Peyer's patch (tissue), 4 donors: ENCODE results near the gene RNF112. TPM values are rescaled to one million over a fixed set of nuclear protein-coding genes. Genes with fewer than 3 reads are reported as not detected.
A peak's percentile ranks its signal among the peaks of the same experiment; 100 is the strongest.

ENCODE experiments used
- DNase-seq, 3 donors: peaks; one replicate each; pipeline ENCODE4 v3.0.0-alpha.2; 2017 to 2019
- H3K27ac ChIP-seq, 4 donors: fragments of 200-600 bp; sonication (generic); one replicate each; pipeline ENCODE4 v1.5.1; 2016 to 2019
- H3K27me3 ChIP-seq, 2 donors: fragments of 200-600 bp; sonication (generic); one replicate each; pipeline ENCODE4 v1.5.1; 2019
- H3K36me3 ChIP-seq, 3 donors: fragments of 200-600 bp; sonication (generic); one replicate each; pipeline ENCODE4 v1.5.1; 2016 to 2019
- H3K4me1 ChIP-seq, 4 donors: fragments of 200-600 bp; sonication (generic); one replicate each; pipeline ENCODE4 v1.5.1; 2016 to 2019
- H3K4me3 ChIP-seq, 4 donors: fragments of 200-600 bp; sonication (generic); 1 replicate in 3 of 4; 2 replicates in 1 of 4; pipeline ENCODE4 v1.5.1; 2016 to 2019; ENCODE audit warnings: mild to moderate bottlenecking in 1 of 4
- H3K9me3 ChIP-seq, 4 donors: fragments of 200-600 bp; sonication (generic); one replicate each; pipeline ENCODE4 v1.5.1; 2016 to 2019; ENCODE audit warnings: mild to moderate bottlenecking in 1 of 4
- POLR2A ChIP-seq, 2 donors: fragments of 450-650 bp; IDR thresholded peaks; one replicate each; pipeline ENCODE4 v1.5.1; 2017; ENCODE audit warnings: antibody characterized with exemption in 2 of 2, mild to moderate bottlenecking in 2 of 2, moderate library complexity in 2 of 2
- total RNA-seq, 4 donors: library from RNA; depleted of rRNA; stranded (reverse); fragments of >200 nt; gene quantifications; one replicate each; pipeline ENCODE4 v1.1.0, GENCODE V29; 2016
- TF ChIP-seq, protein P1 (sequence below), 6 experiments: fragments of 450-650 bp in 4 of 6; fragments of 200-600 bp in 2 of 6; sonication (generic) in 1 of 6; IDR thresholded peaks; one replicate each; pipeline ENCODE4 v1.5.1; 2017 to 2019; ENCODE audit warnings: antibody characterized with exemption in 6 of 6, mild to moderate bottlenecking in 3 of 6, moderate library complexity in 1 of 6

The RNF112 gene
- total RNA-seq, 4 donors from 2014 or later = 1.2 to 47.0 (median 2.0) TPM

DNA sequence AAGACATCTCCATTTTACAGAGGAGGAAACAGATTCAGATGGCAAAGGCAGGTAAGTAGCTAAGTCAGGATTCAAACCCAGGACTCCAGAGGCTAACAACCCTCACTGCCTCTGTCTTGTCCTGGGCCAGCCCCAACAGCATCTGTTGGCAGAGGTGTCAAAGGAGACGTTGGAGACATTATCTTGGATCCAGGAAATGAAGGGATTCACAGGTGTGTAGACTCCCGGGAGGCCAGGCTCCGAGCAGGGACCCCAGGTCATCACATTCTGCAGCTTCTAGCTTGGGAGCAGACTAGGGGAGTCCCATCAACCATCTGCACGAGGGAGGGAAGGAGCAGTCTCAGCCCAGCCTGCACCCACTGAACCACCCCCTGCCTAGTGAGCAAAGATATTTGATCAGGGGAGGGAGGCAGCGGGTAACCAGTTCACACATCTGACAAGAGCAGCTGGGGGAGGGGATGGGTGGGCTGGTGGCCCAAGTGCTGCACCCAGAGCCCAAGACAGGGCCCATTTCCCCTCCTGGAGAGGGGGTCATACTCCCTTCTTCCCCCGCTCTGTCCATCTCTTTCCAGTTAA is 47.5 kb upstream of the RNF112 start:
- H3K36me3 ChIP-seq = no peaks in the 10 kb centered on the region
- no peaks in the 10 kb centered on the region for H3K9me3 ChIP-seq
- no peak for TF ChIP-seq POLR2A (IDR thresholded peaks at IDR 0.05)
- TF ChIP-seq, protein P1, sequence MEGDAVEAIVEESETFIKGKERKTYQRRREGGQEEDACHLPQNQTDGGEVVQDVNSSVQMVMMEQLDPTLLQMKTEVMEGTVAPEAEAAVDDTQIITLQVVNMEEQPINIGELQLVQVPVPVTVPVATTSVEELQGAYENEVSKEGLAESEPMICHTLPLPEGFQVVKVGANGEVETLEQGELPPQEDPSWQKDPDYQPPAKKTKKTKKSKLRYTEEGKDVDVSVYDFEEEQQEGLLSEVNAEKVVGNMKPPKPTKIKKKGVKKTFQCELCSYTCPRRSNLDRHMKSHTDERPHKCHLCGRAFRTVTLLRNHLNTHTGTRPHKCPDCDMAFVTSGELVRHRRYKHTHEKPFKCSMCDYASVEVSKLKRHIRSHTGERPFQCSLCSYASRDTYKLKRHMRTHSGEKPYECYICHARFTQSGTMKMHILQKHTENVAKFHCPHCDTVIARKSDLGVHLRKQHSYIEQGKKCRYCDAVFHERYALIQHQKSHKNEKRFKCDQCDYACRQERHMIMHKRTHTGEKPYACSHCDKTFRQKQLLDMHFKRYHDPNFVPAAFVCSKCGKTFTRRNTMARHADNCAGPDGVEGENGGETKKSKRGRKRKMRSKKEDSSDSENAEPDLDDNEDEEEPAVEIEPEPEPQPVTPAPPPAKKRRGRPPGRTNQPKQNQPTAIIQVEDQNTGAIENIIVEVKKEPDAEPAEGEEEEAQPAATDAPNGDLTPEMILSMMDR (IDR thresholded peaks at IDR 0.05) = no peak
- H3K4me1 ChIP-seq = peaks cover 0 to 9% (median 3%) of the 10 kb centered on the region in 4 donors
- H3K4me3 ChIP-seq = no peak overlapping the region
- no peaks in the 10 kb centered on the region for H3K27me3 ChIP-seq
- H3K27ac ChIP-seq = peak overlapping the region in 1 of 4 donors; percentile 85
- DNase-seq = no peak

DNA sequence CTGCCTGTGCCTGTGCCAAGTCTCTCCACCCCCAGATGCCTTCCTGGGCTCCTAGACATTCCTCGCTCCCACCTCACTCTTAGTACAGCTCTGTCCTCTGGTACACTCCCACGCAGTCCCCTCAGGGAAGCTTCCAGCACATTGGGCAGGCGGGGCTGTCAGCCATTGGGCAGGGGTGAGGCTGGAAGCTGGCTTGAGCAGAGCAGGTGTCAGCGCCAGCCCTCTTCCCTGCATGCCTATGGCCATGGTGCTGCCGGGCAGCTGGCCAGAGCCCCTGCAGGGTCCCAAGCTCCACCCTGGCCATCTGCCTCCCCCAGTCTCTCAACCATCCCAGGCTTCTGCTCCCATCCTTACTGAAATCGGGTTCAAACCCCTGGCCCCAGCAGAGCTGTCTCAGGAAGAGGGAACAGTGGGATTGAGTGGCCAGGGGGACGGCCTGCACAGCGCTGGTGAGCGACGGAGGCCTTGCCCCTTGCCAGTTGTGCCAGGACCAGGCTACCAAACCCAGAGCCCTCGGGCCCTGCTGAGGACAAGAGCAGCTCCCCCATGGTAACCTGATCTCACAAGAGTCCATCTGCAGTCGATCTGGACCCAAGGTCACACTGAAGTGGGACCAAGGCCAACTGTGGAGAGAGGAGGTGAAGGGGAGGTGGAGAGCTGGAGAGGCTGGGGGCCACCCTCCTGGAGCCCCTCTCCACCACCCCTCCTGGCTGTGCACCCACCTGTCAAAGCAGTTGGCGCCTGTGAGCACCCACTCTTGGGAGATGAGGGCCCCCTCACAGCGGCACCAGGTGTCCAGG is 46.1 kb upstream of the RNF112 start:
- H3K27me3 ChIP-seq = no peaks in the 10 kb centered on the region
- H3K36me3 ChIP-seq = no peaks in the 10 kb centered on the region
- peaks cover 0 to 9% (median 4%) of the 10 kb centered on the region in 4 donors for H3K4me1 ChIP-seq
- no peaks in the 10 kb centered on the region for H3K9me3 ChIP-seq
- peak in 1 of 3 donors; percentile 35 for DNase-seq
- no peak overlapping the region for H3K4me3 ChIP-seq
- H3K27ac ChIP-seq = no peak overlapping the region
- no peak for TF ChIP-seq POLR2A (IDR thresholded peaks at IDR 0.05)
- TF ChIP-seq, protein P1 (IDR thresholded peaks at IDR 0.05) = no peak

DNA sequence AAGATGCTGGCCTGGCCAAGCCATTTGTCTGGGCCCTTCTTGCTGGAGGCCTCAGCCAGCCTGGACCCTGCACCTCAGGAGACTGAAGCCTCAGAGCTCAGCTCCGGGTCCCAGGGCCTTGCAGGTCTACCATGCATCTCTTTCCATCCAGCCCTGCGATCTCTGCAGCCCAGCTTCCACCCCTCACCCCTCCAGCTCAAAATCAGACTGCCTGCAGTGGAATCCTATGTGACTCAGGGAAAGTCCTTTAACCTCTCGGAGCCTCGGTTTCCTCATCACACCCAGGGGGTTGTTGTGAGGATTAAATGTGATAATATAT is 45.6 kb upstream of the RNF112 start:
- Histone ChIP-seq H3K4me1 (peaks cover 0 to 11% (median 5%) of the 10 kb centered on the region in 4 donors), H3K9me3 (no peaks in the 10 kb centered on the region), H3K4me3 (no peak overlapping the region), H3K27me3 (no peaks in the 10 kb centered on the region), H3K27ac (no peak overlapping the region), H3K36me3 (no peaks in the 10 kb centered on the region)
- TF ChIP-seq, protein P1 (IDR thresholded peaks at IDR 0.05) = no peak
- no peak for TF ChIP-seq POLR2A (IDR thresholded peaks at IDR 0.05)
- DNase-seq = peak in 2 of 3 donors; percentile 39 to 41

DNA sequence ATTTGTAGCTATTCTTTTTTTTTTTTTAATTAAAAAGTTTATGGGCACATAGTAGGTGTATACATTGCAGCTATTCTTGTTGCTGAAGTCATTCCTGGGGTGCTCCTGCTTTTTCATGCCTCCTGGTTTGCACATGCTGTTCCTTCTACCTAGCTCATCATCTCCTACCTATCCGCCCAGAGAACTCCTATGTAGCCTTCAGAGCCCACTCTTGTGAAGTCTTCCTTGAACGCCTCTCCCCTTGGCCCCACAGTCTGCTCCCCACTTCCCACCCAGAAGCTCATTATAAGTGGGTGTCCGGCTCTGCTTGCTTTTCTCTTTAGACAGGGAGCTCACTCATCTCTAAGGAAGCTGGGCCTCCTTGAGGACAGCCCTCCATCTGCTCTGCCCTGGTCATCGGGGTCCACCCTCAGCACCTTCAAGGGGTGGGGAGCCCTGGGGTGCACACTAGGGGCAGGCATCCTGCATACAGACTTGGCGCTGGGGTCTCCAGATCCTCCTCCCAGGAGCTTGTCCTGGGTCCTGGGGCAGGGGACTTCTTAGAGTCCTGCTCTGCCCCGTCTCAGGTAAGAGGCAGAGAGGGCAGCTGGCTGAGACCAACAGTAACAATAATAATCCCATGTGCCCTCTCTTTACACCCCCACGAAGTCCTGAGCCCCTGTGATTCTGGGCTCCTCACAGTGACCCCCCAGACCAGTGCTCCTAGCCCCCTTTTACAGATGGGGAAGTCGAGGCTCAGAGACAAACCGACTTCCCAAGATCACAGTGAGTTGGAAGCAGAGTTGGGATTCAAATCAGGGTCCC is 45.0 kb upstream of the RNF112 start:
- Histone ChIP-seq H3K36me3 (no peaks in the 10 kb centered on the region), H3K27ac (no peak overlapping the region), H3K27me3 (no peaks in the 10 kb centered on the region), H3K4me1 (peaks cover 0 to 17% (median 6%) of the 10 kb centered on the region in 4 donors), H3K9me3 (no peaks in the 10 kb centered on the region), H3K4me3 (no peak overlapping the region)
- no peak for TF ChIP-seq POLR2A (IDR thresholded peaks at IDR 0.05)
- TF ChIP-seq, protein P1 (IDR thresholded peaks at IDR 0.05) = no peak
- peak in 2 of 3 donors; percentile 5 to 36 for DNase-seq

DNA sequence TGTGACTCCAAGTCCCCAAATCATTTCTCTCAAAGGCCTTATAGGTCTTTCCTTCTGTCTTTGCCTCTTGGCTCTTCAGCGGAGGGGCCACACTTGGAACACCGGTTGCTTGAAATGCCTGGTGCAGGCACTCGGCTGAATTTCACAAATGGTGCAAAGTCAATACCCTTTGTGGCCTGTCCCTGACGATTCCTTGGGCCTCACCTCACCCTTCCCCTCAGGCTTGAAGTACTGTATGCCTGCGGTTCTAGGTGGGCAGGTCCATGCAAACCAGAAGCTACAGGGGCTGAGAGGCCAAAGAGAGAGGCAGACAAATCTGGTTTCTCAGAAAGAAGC is 44.4 kb upstream of the RNF112 start:
- DNase-seq = no peak
- TF ChIP-seq, protein P1 (IDR thresholded peaks at IDR 0.05) = no peak
- no peak for TF ChIP-seq POLR2A (IDR thresholded peaks at IDR 0.05)
- H3K4me1 ChIP-seq = peaks cover 0 to 23% (median 6%) of the 10 kb centered on the region in 4 donors

More for the DNA sequence above, 44.4 kb upstream of the RNF112 start:
- H3K27me3 ChIP-seq = no peaks in the 10 kb centered on the region
- H3K4me3 ChIP-seq = no peak overlapping the region
- no peaks in the 10 kb centered on the region for H3K36me3 ChIP-seq
- H3K9me3 ChIP-seq = no peaks in the 10 kb centered on the region
- H3K27ac ChIP-seq = no peak overlapping the region
